ENCODE measurements around the gene STX18.

STX18 gene

GRCh38 chr4:4398430-4398829, 143.4 kb downstream of the STX18 start:
- DNase-seq (ENCODE audit: low spot score): no peak

DNA sequence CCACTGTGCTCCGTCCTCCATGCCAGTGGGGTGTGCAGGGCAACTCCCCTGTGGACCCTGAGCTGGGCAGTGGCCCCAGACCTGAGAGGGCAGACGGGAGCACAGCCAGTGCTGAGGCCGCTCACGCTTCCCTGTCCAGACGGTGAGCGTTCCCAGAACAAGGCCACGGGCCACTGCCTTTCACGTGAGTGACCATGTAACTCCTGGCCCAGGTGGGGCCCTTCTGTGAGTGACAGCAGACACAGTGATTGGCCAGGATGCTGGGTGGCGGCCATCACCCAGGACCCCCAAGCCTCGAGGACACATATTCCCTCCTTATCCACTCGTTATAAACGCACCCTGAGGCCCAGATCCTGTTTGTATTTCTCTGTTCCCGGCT, 144.4 kb downstream of the STX18 start:
- no peak for DNase-seq (ENCODE audit: low spot score)

GRCh38 chr4:4396628-4397440, 145.0 kb downstream of the STX18 start:
- no peak for DNase-seq (ENCODE audit: low spot score)

DNA sequence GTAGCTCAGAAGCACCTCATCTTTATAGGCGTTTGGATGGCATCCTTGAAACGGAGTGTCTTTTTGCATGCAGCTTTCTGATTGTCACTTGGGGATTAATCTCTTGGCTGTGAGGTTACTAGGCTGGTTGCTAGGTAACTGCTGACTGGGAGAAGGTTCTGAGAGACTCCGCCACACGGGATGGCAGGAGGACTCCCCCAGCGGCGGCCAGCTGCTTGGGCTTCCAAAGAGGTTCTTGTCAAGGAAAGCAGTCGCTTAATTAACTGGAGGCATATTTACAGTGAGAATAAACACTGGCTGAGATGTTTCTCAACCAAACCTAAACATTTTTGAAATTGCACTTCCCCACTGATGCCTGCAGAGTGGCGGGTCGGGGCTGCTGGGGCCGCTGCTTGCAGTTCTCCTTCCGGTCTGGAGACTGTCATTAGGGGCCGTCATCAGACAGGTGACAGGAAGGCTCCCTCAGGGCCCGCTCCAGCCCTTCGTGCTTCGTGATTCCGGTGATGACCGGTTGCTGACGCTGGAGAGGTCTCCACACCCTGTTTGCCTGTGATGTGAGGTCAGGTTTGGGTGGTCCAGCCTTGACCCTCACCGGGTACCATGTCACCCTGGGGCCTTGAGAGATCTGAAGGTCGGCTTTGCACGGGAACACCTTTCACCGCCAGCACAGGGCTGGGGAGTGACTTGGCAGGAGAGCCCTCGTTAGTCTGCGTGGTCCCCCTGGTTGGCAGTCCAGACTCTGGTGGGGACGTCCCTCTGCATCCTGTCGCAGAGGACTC, 145.8 kb downstream of the STX18 start:
- peak; percentile 74 for DNase-seq (ENCODE audit: low spot score)

DNA sequence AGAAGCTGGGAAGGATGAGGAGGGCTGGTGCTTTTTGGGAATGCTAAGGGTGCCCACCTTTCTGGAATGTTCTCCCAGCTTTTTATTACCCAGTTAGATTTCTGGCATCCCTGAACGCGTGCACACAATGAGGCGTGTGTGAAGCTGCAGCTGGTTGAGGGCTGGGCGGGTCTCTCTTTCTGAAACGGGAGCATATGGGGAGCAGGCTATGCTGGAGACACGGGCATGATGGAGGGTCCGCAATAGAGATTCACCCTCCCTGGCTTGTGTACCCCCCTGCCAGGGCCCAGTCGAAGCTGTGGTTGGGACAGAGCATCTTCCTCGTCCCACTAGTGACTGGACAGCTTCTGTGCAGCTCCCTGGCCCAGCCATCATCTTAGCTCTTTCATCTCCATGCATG, 146.5 kb downstream of the STX18 start:
- DNase-seq (ENCODE audit: low spot score): no peak

DNA sequence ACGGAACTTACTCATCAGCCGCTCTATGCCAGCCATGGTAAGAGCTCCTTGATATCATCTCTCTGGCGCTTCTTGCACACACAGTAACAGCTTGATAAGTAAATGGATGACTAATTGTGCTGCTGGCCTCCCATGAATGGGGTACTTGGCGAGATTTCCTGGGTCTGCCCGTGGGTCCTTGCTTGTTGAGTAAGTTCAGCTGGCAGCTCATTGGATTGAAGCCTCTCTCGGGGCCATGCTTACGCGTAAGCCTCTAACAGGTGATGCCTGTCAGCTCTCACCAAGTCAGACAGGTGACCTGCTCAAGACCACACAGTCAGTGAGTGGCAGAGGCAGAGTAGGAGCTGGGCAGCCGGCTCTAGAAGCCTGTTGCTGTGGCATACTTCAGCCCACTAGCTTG, 147.2 kb downstream of the STX18 start:
- DNase-seq (ENCODE audit: low spot score): no peak

- DNase-seq (ENCODE audit: low spot score): no peak
Measured at GRCh38 chr4:4392501-4393183, 149.2 kb downstream of the STX18 start.

DNA sequence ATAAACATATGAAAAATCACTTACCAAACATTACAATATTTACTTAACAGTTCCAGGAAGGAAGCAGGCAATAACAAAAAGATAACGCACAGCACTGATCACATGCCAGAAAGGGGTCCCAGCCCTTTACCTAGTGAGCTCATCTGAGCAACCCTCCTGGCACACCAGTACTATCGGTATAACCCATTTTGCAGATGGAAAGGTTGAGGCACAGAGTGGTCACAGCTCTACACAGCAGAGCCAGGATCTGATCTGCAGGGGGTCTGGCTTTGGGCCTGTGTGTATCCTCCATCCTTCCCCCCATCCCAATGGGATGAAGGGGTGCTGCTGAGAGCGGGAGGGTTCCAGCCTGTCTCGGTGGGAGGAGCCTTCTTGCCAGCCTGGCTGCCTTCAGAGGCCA, 150.0 kb downstream of the STX18 start:
- no peak for DNase-seq (ENCODE audit: low spot score)

GRCh38 chr4:4390515-4391240, 151.2 kb downstream of the STX18 start:
- DNase-seq (ENCODE audit: low spot score): no peak

DNA sequence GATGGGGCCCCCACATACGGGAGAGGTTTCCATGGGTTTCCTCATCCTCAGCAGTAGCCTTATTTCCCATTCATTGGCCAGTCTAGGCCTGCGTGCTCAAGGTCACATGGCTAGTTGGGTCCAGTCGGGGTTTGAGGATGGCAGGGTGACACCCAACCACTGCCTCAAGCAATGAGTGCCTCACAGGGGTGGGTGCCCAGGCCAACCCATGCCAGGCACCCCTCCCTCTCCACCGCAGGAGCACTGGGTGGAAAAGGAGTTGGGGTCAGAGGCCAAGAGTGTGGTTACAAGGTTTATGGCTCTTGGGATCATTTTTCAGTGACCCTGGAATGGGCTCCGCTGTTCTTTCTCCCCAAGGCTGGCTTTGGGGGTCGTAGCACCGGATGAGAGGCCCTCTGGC, 151.8 kb downstream of the STX18 start:
- DNase-seq (ENCODE audit: low spot score): no peak

DNA sequence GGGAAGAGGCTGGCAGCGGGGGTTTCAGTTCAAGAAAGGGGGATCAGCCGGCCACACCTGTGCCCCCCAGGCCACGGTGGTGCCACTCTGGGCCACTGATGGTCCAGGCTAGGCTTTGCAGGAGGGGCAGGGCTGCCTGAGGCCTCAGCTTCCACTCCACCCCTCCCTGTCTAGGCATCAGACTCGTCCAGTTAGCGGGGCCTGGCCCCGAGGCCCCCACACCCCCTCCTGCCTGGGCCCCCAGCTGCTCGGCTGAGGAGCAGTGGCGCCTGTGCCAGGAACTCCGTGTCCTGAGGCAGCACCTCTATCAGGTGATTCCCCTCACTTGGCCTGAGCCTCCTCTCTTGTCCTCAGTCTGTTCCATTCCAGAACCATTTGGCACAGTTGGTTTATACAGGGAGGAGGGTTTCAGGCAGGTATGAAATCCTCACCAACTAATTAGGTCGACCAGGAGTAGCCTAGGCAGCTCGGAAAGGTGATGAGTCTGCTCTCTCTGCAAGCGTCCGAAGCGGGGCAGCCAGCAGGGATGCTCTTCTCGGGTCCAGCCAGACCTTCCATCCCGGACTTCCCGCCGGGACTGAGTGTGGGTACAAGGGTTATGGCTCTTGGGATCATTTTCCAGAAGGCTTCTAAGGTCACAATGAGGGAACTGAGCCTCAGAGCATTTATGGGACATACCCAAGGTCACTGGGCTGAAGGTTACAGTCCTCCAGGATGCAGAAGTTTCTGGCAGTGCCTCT, 152.8 kb downstream of the STX18 start:
- DNase-seq (ENCODE audit: low spot score): no peak

- DNase-seq (ENCODE audit: low spot score): no peak
Measured at GRCh38 chr4:4388311-4388790, 153.5 kb downstream of the STX18 start.

DNA sequence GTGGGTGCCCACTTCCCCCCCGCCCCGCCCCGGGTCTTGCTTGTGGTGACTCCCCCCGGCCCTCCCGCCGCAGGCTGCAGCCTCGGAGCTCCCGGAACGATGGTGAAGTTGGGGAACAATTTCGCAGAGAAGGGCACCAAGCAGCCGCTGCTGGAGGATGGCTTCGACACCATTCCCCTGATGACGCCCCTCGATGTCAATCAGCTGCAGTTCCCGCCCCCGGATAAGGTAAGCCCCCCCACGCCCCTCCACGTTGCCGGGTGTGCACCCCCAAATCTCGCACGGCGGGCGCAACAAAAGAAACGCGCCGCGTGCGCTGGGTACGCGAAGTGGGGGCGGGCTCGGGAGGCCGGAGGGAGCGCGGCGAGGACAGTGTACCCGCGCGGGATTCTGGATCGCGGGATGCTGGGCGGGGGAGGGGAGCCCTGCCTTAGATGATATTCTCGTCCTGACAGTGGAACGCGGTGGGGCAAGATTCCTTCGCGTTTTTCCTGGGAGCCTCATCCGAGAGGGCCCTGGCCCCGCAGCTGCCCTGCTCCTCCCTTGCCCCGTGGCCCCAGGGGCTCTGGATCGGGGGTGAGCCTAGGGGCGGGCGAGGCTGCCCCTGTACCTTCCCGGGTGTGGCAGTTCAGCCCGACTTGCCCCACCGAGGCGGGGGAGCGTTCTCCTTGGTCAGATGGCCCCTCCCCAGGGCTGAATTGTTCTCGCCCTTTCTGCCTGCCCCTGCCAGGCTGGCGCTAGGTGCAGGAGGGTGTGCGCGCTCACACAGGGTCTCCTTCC, 154.1 kb downstream of the STX18 start:
- DNase-seq (ENCODE audit: low spot score): no peak

DNA sequence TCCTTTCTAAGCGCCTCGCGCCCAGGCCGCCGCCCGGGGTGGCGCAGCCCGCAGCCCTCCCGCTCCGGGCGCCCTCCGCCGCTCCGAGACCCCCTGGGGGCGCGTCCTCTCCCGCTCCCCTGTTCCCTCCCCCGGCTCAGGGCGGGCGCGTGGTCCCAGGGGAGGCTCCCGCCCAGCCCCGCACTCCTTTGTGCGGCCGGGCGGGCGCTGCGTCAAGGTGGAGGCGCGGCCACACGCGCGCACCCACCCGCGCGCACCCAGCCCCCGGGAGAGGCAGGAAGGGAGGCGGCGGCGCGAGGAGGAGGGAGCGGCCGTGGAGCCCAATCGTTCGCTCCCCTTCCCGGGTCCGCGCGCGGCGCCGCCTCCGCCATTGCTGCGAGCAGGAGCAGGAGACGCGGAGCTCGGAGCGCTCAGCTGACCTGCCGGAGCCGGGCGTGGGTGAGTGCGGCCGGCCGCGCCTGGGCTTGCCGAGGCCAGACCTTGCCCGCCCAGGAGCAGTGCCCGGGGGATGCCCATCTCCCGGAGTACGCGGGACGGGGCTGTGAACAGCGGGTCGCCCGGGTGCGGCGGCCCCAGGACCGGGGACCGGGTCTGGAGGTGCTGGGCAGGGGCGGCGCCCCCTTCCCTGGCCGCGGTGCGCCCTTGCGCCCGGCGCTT, 155.0 kb downstream of the STX18 start, which contains the start of gene NSG1:
Gene NSG1, plus strand, starts transcription at position 367 of the 657 bp plus-strand sequence. CDS start 528 bp downstream, outside the sequence.
- DNase-seq (ENCODE audit: low spot score): peak; percentile 73

GRCh38 chr4:4386296-4386735, 155.5 kb downstream of the STX18 start:
- peak; percentile 68 for DNase-seq (ENCODE audit: low spot score)

- DNase-seq (ENCODE audit: low spot score): no peak
Measured at GRCh38 chr4:4385729-4386295, 156.0 kb downstream of the STX18 start.

DNA sequence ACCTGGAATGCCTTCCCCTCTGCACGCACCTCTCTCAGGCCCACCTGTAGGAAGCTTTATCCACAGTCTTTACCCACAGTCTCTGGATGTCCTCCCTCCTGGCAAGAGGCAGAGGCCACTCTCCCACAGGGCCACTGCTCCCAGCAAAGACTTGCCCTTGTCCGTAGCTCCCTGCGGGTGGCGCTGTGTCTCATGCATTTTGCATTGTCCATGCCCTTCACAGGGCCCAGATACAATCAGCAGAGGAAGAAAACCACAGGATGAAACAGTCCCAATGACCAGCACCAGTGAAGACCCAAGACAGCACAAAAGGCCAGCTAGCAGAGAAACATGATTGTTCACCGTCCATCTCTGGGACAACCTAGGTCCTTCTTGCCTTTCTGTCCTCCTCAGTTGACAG, 157.0 kb downstream of the STX18 start:
- DNase-seq (ENCODE audit: low spot score): peak; percentile 75

DNA sequence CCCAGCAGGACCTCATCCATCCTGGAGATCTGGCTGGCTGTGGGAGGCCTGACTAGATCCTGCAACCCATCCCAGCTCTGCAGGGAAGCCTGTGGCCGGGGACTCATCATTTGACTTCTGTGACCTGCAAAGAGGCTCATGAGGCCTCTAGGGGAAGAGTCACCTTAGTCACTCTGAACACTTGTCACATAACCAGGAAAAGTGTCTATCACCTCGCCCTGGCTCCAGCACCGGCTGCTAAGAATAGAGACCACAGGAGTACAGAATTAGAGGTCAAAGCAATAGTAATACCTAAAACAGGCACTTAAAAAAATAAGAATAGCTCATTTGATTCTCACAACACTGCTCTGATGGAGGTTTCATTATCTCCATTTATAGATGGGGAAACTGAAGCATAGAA, 158.8 kb downstream of the STX18 start:
- DNase-seq (ENCODE audit: low spot score): no peak

- no peak for DNase-seq (ENCODE audit: low spot score)
Measured at GRCh38 chr4:4379540-4380087, 162.2 kb downstream of the STX18 start.

Measured in ecto neural progenitor cell (in vitro differentiated cells).